ENCODE data around the gene RSAD2. TPM values are rescaled to one million over a fixed set of nuclear protein-coding genes. Genes with fewer than 3 reads are reported as not detected.
A peak's percentile ranks its signal among the peaks of the same experiment; 100 is the strongest.
"Not testable (repeated sequence)": the region's sequence is repeated elsewhere in the genome, so short reads cannot be mapped to it uniquely, and the experiment has no call there.

The RSAD2 gene
- total RNA-seq, 1 experiment from 2014 or later, result 0.18 TPM

DNA sequence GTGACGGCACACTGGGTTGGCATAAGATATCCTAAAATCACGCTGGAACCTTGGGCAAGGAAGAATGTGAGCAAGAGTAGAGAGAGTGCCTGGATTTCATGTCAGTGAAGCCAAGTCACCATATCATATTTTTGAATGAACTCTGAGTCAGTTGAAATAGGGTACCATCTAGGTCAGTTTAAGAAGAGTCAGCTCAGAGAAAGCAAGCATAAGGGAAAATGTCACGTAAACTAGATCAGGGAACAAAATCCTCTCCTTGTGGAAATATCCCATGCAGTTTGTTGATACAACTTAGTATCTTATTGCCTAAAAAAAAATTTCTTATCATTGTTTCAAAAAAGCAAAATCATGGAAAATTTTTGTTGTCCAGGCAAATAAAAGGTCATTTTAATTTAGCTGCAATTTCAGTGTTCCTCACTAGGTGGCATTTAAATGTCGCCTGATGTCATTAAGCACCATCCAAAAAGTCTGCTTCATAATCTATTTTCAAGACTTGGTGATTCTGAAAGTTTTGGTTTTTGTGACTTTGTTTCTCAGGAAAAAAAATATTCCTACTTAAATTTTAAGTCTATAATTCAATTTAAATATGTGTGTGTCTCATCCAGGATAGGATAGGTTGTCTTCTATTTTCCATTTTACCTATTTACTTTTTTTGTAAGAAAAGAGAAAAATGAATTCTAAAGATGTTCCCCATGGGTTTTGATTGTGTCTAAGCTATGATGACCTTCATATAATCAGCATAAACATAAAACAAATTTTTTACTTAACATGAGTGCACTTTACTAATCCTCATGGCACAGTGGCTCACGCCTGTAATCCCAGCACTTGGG, 19.6 kb downstream of the RSAD2 start:
- Mint-ChIP-seq H3K4me1 (ENCODE audit: low read depth, unreplicated experiment) (no peaks in the 10 kb centered on the region), H3K36me3 (ENCODE audit: insufficient read depth, unreplicated experiment) (no peaks in the 10 kb centered on the region), H3K9me3 (ENCODE audit: unreplicated experiment) (no peaks in the 10 kb centered on the region), H3K27me3 (ENCODE audit: insufficient read depth, unreplicated experiment) (peaks cover 5% of the 10 kb centered on the region), H3K27ac (ENCODE audit: unreplicated experiment) (no peak overlapping the region), H3K4me3 (ENCODE audit: unreplicated experiment) (no peak overlapping the region)
- TF ChIP-seq CTCF (IDR thresholded peaks at IDR 0.05; ENCODE audit: insufficient read depth in 1 of 2, low read depth in 1 of 2, low read length in 1 of 2, severe bottlenecking in 1 of 2, unreplicated experiment in 1 of 2), result peak; percentile 54 to 57
- H3K4me1 ChIP-seq, result no peaks in the 10 kb centered on the region
- no TSS peak for BruUV-seq (replicated peaks)
- POLR2A ChIA-PET, result no interaction called here
- intact Hi-C loops (cut with micrococcal nuclease; ENCODE audit: unreplicated experiment), result loop anchor here (1.0 kb wide), 3 partner anchors 71 to 186 kb away; no protein-coding TSS in a partner anchor
- H3K4me3 ChIP-seq (ENCODE audit: low read depth, low read length), result no peak overlapping the region
- H3K9me3 ChIP-seq, result no peaks in the 10 kb centered on the region
- CTCF ChIA-PET, result interaction anchor here (0.7 to 1.2 kb wide), 5 partner anchors 20 to 981 kb away, joined by 3 to 4 read pairs (median 3); no protein-coding TSS in a partner anchor
- DNase-seq, result no peak
- no peaks in the 10 kb centered on the region for H3K27me3 ChIP-seq (replicated peaks; ENCODE audit: control insufficient read depth, insufficient read depth, low read length)
- no peaks in the 10 kb centered on the region for H3K36me3 ChIP-seq (ENCODE audit: control insufficient read depth, insufficient read depth, low read length)

- H3K36me3 ChIP-seq (ENCODE audit: control insufficient read depth, insufficient read depth, low read length); H3K4me1 ChIP-seq; POLR2A ChIA-PET; CTCF ChIA-PET; intact Hi-C loops (cut with micrococcal nuclease; ENCODE audit: unreplicated experiment); H3K36me3 Mint-ChIP-seq (ENCODE audit: insufficient read depth, unreplicated experiment); H3K4me3 ChIP-seq (ENCODE audit: low read depth, low read length); BruUV-seq (replicated peaks); DNase-seq; H3K4me1 Mint-ChIP-seq (ENCODE audit: low read depth, unreplicated experiment); H3K4me3 Mint-ChIP-seq (ENCODE audit: unreplicated experiment); H3K27me3 ChIP-seq (replicated peaks; ENCODE audit: control insufficient read depth, insufficient read depth, low read length); H3K9me3 ChIP-seq; H3K27ac Mint-ChIP-seq (ENCODE audit: unreplicated experiment): not testable (repeated sequence)
- Mint-ChIP-seq H3K27me3 (ENCODE audit: insufficient read depth, unreplicated experiment) (peaks cover 10% of the 10 kb centered on the region), H3K9me3 (ENCODE audit: unreplicated experiment) (peaks cover 12% of the 10 kb centered on the region)
Observed at GRCh38 chr2:6902581-6902980, 25.0 kb downstream of the RSAD2 start.

DNA sequence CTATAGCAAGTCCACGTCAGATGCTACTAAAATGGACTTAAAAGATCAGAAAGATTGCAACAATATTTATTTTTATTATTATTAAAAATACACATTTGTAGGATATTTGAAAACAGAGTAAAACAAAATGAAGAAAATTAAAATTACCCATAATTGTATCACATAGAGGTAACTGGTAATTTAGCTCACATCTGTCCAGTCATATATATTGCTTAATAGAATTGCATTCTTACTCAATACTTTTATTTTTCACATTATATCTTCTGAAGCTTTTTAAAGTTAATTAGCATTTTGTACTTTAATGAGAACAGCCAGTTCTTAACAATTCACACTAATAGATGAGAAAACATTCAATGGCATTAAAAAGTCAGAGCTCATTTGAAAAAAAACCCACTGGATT, 28.1 kb downstream of the RSAD2 start:
- H3K27ac Mint-ChIP-seq (ENCODE audit: unreplicated experiment), result no peak overlapping the region
- H3K36me3 Mint-ChIP-seq (ENCODE audit: insufficient read depth, unreplicated experiment), result no peaks in the 10 kb centered on the region
- CTCF ChIA-PET, result interaction anchor here (0.7 kb wide), 1 partner anchor 11 kb away, joined by 3 read pairs; no protein-coding TSS in a partner anchor

More for the DNA sequence above, 28.1 kb downstream of the RSAD2 start:
- H3K4me1 ChIP-seq, result no peaks in the 10 kb centered on the region
- Mint-ChIP-seq H3K4me1 (ENCODE audit: low read depth, unreplicated experiment) (no peaks in the 10 kb centered on the region), H3K27me3 (ENCODE audit: insufficient read depth, unreplicated experiment) (peaks cover 18% of the 10 kb centered on the region), H3K4me3 (ENCODE audit: unreplicated experiment) (no peak overlapping the region), H3K9me3 (ENCODE audit: unreplicated experiment) (peaks cover 12% of the 10 kb centered on the region)
- no peaks in the 10 kb centered on the region for H3K9me3 ChIP-seq
- H3K27me3 ChIP-seq (replicated peaks; ENCODE audit: control insufficient read depth, insufficient read depth, low read length), result no peaks in the 10 kb centered on the region
- no peak for DNase-seq
- no peak for TF ChIP-seq CTCF (IDR thresholded peaks at IDR 0.05; ENCODE audit: insufficient read depth in 1 of 2, low read depth in 1 of 2, low read length in 1 of 2, severe bottlenecking in 1 of 2, unreplicated experiment in 1 of 2)
- H3K4me3 ChIP-seq (ENCODE audit: low read depth, low read length), result no peak overlapping the region
- no peaks in the 10 kb centered on the region for H3K36me3 ChIP-seq (ENCODE audit: control insufficient read depth, insufficient read depth, low read length)
- no TSS peak for BruUV-seq (replicated peaks)
- intact Hi-C loops (cut with micrococcal nuclease; ENCODE audit: unreplicated experiment), result no loop called here
- POLR2A ChIA-PET, result no interaction called here

Data from Caco-2 (cell line).